NCI-H82 (cell line): ENCODE measurements around the gene HOXC9.

ENCODE experiments used
- DNase-seq: peaks from one replicate; lab custom pipeline; 2025; lab: John Stamatoyannopoulos, UW

Gene HOXC9

GRCh38 chr12:53976172-53976822, 23.7 kb upstream of the HOXC9 start:
- no peak for DNase-seq

- no peak for DNase-seq
Observed at GRCh38 chr12:53976823-53977595, 23.0 kb upstream of the HOXC9 start.

GRCh38 chr12:53977596-53978445, 22.1 kb upstream of the HOXC9 start:
- no peak for DNase-seq

- DNase-seq, result no peak
Observed at GRCh38 chr12:53978477-53979356, 21.2 kb upstream of the HOXC9 start.

GRCh38 chr12:53980104-53980801, 19.7 kb upstream of the HOXC9 start:
- peak; percentile 46 for DNase-seq

GRCh38 chr12:53980802-53981496, 19.0 kb upstream of the HOXC9 start:
- no peak for DNase-seq

- DNase-seq, result no peak
Observed at GRCh38 chr12:53981634-53982565, 18.1 kb upstream of the HOXC9 start.

- DNase-seq, result no peak
Observed at GRCh38 chr12:53982648-53983567, 17.1 kb upstream of the HOXC9 start.

GRCh38 chr12:53983568-53983949, 16.4 kb upstream of the HOXC9 start:
- DNase-seq, result no peak

- DNase-seq, result no peak
Observed at GRCh38 chr12:53983950-53984572, 15.9 kb upstream of the HOXC9 start.

GRCh38 chr12:53984901-53985691, 14.9 kb upstream of the HOXC9 start, which contains the start of gene HOXC10:
TSS of gene HOXC10 (plus strand) at chr12:53985146. CDS start at chr12:53985260, 114 bp downstream.
- DNase-seq, result peak; percentile 99

GRCh38 chr12:53985692-53985993, 14.3 kb upstream of the HOXC9 start:
- DNase-seq, result no peak

- peak; percentile 38 for DNase-seq
Observed at GRCh38 chr12:53985994-53986685, 13.8 kb upstream of the HOXC9 start.

GRCh38 chr12:53986686-53987483, 13.1 kb upstream of the HOXC9 start:
- no peak for DNase-seq

GRCh38 chr12:53987787-53988230, 12.2 kb upstream of the HOXC9 start:
- no peak for DNase-seq
